Kidney (tissue), 14 donors: ENCODE results near the gene SMIM24. TPM values are rescaled to one million over a fixed set of nuclear protein-coding genes. Genes with fewer than 3 reads are reported as not detected.
"Not testable (repeated sequence)": the region's sequence is repeated elsewhere in the genome, so short reads cannot be mapped to it uniquely, and the experiment has no call there.

Experiments
- DNase-seq, 5 donors: peaks; one replicate each; pipeline ENCODE4 v3.0.0-alpha.2; 2013 to 2020
- FAIRE-seq: peaks from 2 replicates; lab custom pipeline; 2012; peaks lifted over from hg19 to GRCh38; lab: Jason Lieb, UNC
- H3K27ac ChIP-seq, 2 donors: one replicate each; pipeline ENCODE4 v1.7.0; 2013; ENCODE audit warnings: low read depth in 2 of 2, low read length in 2 of 2, inconsistent platforms in 1 of 2
- H3K27me3 ChIP-seq: one replicate; pipeline ENCODE4 v1.7.1; 2013; ENCODE audit warnings: low read length, inconsistent platforms; ENCODE audit not compliant: control insufficient read depth, insufficient read depth
- H3K36me3 ChIP-seq, 3 donors: one replicate each; pipeline versions ENCODE4 v1.7.0 to v1.7.1; 2013; ENCODE audit warnings: low read length in 3 of 3, control low read depth in 1 of 3, inconsistent platforms in 1 of 3; ENCODE audit not compliant: insufficient read depth in 3 of 3, control insufficient read depth in 2 of 3
- H3K4me1 ChIP-seq, 3 donors: one replicate each; pipeline versions ENCODE4 v1.7.0 to v1.7.1; 2013; ENCODE audit warnings: low read length in 3 of 3, inconsistent platforms in 1 of 3, low read depth in 1 of 3; ENCODE audit not compliant: control insufficient read depth in 2 of 3, insufficient read depth in 2 of 3
- H3K4me3 ChIP-seq, 3 donors: one replicate each; pipeline versions ENCODE4 v1.7.0 to v1.8.1; 2013; ENCODE audit warnings: low read length in 3 of 3, control low read depth in 1 of 3, inconsistent platforms in 1 of 3
- H3K9ac ChIP-seq, 3 donors: one replicate each; pipeline versions ENCODE4 v1.7.0 to v1.7.1; 2013; ENCODE audit warnings: low read length in 3 of 3, control low read depth in 1 of 3, inconsistent platforms in 1 of 3
- H3K9me3 ChIP-seq, 3 donors: one replicate each; pipeline versions ENCODE4 v1.7.0 to v1.7.1; 2013; ENCODE audit warnings: low read length in 3 of 3, control low read depth in 1 of 3, inconsistent platforms in 1 of 3; ENCODE audit not compliant: control insufficient read depth in 2 of 3, insufficient read depth in 1 of 3
- intact Hi-C: fragments of 100-400 bp; cut with DNase I; formaldehyde crosslinking; loops from one replicate; pipeline ENCODE4 v1.11.1; 2022
- polyA plus RNA-seq: library from polyadenylated mRNA; stranded (reverse); fragments of 350-450 nt; fragmentation: Illumina TruSeq; extraction: RNeasy Lipid Tissue Mini Kit (QIAGEN cat#74804); gene quantifications from one replicate; pipeline ENCODE4 v1.2.3, GENCODE V29; 2014; ENCODE audit warnings: low read depth, low replicate concordance; ENCODE audit not compliant: insufficient read depth
- total RNA-seq: library from RNA; stranded (reverse); fragmentation: NEBNext Ultra II Directional; extraction: Animal tissue kit (Norgen Biotek cat#: 25700); gene quantifications from one replicate; pipeline ENCODE4 v1.2.1, GENCODE V29; 2021
- TF ChIP-seq, protein P1 (sequence below): IDR thresholded peaks from 3 replicates; pipeline ENCODE4 v1.5.1; 2012; ENCODE audit warnings: mild to moderate bottlenecking, moderate library complexity, borderline replicate concordance; ENCODE audit not compliant: insufficient read depth; ENCODE audit errors: extremely low read depth
- donor health status: control.
- donor health status: control.
- donor health status: control.
- donor health status: control.
- donor health status: control.
- donor health status: DM: yes; HTN: yes; CAD: no.
- donor health status: Normal renal cell carcinoma (clear cell type).

Gene SMIM24
- total and polyA plus RNA-seq, 2 donors from 2014 or later = 49.8 to 1,108 TPM

DNA sequence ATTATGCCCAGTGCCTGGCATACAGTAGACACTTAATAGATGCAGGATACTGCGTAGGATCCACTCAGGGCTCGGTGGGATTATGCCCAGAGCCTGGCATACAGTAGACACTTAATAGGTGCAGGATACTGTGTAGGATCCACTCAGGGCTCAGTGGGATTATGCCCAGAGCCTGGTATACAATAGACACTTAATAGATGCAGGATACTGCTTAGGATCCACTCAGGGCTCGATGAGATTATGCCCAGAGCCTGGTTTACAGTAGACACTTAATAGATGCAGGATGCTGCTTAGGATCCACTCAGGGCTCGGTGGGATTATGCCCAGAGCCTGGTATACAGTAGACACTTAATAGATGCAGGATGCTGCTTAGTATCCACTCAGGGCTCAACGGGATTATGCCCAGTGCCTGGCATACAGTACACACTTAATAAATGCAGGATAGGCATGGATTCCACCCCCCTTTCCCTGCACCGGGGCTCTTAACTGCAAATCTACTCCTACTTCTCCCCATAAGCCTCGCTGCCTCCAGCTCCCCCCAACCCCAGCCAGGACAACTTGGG is 24.9 kb downstream of the SMIM24 start:
- H3K36me3 ChIP-seq = peaks cover 2 to 25% (median 17%) of the 10 kb centered on the region in 3 donors
- TF ChIP-seq, protein P1, sequence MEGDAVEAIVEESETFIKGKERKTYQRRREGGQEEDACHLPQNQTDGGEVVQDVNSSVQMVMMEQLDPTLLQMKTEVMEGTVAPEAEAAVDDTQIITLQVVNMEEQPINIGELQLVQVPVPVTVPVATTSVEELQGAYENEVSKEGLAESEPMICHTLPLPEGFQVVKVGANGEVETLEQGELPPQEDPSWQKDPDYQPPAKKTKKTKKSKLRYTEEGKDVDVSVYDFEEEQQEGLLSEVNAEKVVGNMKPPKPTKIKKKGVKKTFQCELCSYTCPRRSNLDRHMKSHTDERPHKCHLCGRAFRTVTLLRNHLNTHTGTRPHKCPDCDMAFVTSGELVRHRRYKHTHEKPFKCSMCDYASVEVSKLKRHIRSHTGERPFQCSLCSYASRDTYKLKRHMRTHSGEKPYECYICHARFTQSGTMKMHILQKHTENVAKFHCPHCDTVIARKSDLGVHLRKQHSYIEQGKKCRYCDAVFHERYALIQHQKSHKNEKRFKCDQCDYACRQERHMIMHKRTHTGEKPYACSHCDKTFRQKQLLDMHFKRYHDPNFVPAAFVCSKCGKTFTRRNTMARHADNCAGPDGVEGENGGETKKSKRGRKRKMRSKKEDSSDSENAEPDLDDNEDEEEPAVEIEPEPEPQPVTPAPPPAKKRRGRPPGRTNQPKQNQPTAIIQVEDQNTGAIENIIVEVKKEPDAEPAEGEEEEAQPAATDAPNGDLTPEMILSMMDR = no peak
- intact Hi-C loops = no loop called here

DNA sequence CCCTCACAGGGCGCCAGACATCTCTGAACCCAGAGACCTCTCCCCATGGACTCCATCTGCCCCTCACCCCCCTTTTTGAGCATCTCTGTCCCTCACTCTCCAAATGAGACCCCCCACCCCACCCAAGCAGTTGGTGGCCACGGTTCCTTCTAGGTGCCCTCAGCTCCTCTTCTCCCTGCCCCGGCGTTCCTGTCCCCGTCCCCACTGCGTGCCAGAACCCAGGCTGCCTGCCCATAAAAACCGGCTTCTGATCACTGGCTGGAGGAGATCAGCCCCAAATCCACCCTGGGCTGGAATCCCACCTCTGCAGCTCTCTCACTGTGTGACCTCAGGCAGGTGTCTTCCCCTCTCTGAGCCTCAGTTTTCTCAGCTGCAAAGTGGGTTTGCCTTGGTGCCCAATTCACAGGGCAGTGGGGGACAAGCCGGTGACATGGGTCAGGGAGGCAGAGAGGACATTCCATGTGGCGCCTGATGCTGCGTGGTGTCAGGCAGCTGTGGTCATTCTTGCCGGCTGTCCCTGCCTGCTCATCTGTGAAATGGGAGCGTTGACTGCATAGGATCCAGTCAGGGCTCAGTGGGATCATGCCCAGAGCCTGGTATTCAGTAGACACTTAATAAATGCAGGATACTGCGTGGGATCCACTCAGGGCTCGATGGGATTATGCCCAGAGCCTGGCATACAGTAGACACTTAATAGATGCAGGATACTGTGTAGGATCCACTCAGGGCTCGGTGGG is 25.5 kb downstream of the SMIM24 start:
- Histone ChIP-seq H3K27me3 (no peaks in the 10 kb centered on the region), H3K36me3 (peaks cover 2 to 25% (median 17%) of the 10 kb centered on the region in 3 donors), H3K9me3 (no peaks in the 10 kb centered on the region), H3K4me3 (no peak overlapping the region), H3K9ac (no peak overlapping the region), H3K4me1 (peaks cover 0 to 30% (median 14%) of the 10 kb centered on the region in 3 donors), H3K27ac (peak overlapping the region in 1 of 2 donors; percentile 27)
- TF ChIP-seq, protein P1 = no peak
- intact Hi-C loops = no loop called here
- no peak for DNase-seq
- FAIRE-seq = no peak

More for the DNA sequence above, 24.9 kb downstream of the SMIM24 start:
- Histone ChIP-seq H3K9me3 (no peaks in the 10 kb centered on the region), H3K27ac (peak overlapping the region in 1 of 2 donors; percentile 11), H3K4me3 (no peak overlapping the region), H3K27me3 (no peaks in the 10 kb centered on the region), H3K9ac (no peak overlapping the region), H3K4me1 (peaks cover 0 to 35% (median 18%) of the 10 kb centered on the region in 3 donors)
- FAIRE-seq = no peak
- DNase-seq = no peak

DNA sequence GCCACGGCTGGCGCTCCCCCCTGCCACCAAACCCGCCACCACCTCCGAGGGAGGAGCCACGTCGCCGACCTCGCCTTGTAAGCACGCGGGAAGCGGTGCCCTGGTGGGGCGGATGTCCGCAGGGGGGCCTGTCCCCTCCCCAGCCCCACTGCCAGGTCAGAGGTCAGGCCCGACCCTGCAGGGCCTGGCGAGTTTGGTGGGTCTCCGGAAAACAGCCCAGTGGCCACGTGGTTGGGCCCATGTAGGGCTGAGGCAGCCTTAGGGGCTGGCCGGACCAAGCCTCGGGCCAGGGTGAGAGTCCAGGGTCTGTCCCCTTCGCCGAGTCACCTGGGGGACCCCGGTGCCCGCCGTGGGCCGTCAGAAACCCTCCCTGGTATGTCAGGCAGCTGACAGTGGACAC is 26.5 kb downstream of the SMIM24 start:
- DNase-seq (peak in 1 of 5 donors; percentile 77), FAIRE-seq (no peak)
- Histone ChIP-seq H3K4me1 (peaks cover 0 to 23% (median 6%) of the 10 kb centered on the region in 3 donors), H3K9me3 (no peaks in the 10 kb centered on the region), H3K4me3 (no peak overlapping the region), H3K27ac (no peak overlapping the region), H3K27me3 (no peaks in the 10 kb centered on the region), H3K36me3 (peaks cover 2 to 25% (median 17%) of the 10 kb centered on the region in 3 donors), H3K9ac (no peak overlapping the region)
- intact Hi-C loops = no loop called here
- TF ChIP-seq, protein P1 = no peak

DNA sequence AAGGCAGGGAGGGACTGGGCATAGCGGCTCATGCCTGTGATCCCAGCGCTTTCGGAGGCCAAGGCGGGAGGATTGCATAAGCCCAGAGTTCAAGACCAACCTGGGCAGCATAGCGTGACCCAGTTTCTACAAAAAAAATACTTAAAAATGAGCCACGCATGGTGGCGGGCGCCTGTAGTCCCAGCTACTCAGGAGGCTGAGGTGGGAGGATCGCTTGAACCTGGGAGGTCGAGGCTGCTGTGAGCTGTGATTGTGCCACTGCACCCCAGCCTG is 27.4 kb downstream of the SMIM24 start:
- H3K27ac ChIP-seq, DNase-seq, H3K9ac ChIP-seq, H3K4me3 ChIP-seq, intact Hi-C loops, H3K9me3 ChIP-seq, FAIRE-seq, H3K27me3 ChIP-seq: not testable (repeated sequence)
- peaks cover 2 to 25% (median 17%) of the 10 kb centered on the region in 3 donors for H3K36me3 ChIP-seq
- H3K4me1 ChIP-seq = peaks cover 0 to 14% (median 0%) of the 10 kb centered on the region in 3 donors
